GM18868 (cell line): ENCODE measurements around the gene ETV4.

Experiments
- ATAC-seq: cut with Tn5 transposase; IDR thresholded peaks from one replicate; pipeline ENCODE4 v1.9.1; 2021; ENCODE audit warnings: mild to moderate bottlenecking, moderate library complexity; ENCODE audit not compliant: unreplicated experiment

Gene ETV4

DNA sequence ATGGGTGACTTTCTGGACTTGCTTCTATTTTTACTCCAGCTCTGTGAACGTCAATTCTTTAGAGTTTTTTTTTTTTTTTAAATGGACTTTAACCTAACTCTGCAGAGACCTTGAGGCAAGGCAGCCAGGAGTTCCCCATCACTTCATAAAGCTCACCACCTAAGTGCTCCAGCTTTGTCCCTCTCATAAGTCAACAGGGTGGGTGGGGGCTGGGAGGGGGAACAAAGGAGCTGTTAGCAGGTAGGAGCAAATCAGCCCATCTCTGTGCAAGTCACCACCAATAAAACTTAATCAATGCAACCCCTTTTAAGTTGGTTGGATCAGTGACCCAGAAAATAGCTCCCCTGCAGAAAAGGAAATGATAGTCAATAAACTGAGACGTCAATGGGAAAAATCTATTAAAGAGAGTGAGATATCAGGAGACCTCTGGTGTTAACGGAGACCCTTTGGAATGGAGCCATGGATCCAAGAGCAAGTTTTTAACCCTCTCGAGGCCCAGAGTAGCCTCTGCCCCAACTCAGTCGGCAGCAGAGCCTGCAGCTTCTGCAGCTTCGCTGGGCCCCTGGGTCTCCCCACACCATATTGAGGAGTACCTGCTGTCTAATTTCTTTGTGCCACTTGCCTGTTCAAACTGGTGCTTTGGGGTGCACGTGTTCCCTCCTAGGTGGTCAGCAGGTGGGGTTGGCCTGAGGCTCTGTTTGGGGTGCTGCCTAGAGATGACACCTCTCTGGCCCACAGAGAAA lies 27.6 kb upstream of the ETV4 start:
- ATAC-seq = no peak

DNA sequence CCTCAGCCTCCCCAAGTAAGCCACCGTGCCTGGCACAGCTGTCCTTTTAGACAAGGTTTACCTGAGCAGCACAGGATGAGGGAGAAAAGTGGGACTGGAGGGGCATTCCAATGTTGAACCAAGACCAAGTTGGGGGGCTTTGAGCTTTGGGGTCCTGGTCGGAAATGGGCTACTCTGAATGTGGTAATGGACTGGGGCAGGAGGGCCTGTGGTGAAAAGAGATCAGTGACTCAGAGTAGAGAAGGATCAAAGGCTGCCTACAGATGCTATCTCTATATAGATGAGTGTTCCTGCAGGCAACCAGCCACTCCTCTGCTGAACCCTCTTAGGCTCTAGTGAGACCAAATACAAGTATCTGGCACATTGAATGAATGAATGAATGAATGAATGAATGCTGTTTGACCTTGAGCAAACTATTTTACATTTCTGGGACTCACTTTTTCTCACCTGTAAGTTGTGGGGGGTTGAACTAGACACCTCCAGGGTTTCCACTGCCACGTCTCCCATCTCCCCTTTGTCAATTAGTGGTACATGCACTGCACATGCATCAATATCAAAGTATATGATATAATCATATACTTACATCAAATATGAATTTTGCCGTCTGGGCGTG lies 26.3 kb upstream of the ETV4 start:
- no peak for ATAC-seq

DNA sequence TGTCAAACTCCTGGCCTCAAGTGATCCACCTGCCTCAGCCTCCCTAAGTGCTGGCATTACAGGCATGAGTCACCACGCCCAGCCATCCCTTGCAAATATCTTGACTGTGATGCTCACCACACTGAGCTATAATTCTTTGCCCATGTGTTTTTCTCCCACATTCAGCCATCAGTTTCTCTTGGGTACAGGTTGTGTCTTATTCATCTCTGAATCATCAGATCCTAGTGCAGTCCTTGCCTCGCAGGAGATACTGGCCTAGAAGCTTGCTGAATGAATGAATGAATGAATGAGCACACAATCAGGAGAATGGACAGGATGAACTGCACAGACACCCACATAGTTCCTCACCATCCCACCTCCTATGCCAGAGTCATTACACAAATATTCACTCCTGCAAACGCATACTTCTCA lies 24.4 kb upstream of the ETV4 start:
- no peak for ATAC-seq

DNA sequence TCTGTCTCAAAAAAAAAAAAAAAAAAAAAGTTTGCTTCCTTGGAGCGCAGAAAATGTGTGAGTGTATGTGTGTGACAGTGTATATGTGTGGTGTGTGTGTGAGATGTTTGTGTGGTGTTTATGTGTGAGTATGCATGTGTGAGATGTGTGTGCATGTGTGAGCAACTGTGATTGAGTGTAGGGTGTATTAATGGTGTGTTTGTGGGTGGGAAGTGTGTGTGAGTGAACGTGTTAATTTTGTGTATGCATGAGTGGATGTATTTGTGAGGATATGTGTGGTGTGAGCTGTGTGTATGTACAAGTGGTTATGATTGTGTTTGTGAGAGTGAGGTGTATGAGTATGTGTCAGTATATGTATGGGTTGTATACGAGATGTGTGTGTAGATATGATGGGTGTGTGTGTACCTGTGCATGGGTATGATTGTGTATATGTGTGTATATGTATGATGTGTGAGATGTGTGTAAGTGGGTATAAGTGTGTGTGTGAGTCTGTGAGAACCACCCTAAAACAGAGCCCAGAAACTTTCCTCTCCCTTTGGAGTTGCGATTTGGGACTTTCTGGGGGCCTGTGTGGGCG lies 22.5 kb upstream of the ETV4 start:
- no peak for ATAC-seq

DNA sequence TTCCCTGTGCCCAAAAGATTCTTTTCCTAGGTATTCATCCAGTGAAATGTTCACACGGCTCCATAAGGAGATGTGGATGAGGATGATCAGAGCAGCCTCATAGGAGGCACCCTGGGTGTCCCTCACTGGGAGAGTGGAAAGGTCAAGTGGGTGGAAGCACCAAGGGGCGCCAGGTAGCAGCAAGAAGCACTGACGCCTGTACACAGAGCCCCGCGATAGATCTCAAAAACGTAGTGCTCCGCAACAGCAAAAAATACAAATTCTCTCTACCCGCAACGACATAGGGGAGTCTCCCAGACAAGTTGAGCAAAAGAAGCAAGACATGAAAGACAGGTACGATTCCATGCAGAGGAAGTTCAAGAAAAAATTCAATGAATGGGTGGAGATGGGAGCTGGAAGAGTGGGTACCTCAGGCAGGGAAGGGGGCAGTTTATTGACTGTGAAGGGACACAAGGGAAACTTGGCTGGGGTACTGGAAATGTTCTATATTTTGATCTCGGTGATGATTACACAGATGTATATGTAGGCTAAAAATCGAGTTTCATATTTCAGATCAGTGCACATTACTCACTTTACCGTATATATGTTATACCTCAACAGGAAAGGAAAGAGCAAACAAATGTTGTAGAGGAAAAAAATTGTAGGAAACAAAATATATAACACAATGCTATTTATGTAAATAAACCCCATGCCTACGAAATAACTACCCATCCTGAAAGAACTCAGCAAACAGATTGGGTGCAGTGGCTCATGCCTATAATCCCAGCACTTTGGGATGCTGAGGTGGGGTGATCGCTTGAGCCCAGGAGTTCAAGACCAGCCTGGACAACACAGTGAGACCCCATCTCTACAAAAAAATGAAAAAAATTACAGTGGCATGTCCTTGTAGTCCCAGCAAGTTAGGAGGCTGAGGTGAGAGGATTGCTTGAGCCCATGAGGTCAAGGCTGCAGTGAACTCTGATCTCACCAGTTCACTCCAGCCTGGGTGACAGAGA lies 17.8 kb upstream of the ETV4 start:
- ATAC-seq = no peak

DNA sequence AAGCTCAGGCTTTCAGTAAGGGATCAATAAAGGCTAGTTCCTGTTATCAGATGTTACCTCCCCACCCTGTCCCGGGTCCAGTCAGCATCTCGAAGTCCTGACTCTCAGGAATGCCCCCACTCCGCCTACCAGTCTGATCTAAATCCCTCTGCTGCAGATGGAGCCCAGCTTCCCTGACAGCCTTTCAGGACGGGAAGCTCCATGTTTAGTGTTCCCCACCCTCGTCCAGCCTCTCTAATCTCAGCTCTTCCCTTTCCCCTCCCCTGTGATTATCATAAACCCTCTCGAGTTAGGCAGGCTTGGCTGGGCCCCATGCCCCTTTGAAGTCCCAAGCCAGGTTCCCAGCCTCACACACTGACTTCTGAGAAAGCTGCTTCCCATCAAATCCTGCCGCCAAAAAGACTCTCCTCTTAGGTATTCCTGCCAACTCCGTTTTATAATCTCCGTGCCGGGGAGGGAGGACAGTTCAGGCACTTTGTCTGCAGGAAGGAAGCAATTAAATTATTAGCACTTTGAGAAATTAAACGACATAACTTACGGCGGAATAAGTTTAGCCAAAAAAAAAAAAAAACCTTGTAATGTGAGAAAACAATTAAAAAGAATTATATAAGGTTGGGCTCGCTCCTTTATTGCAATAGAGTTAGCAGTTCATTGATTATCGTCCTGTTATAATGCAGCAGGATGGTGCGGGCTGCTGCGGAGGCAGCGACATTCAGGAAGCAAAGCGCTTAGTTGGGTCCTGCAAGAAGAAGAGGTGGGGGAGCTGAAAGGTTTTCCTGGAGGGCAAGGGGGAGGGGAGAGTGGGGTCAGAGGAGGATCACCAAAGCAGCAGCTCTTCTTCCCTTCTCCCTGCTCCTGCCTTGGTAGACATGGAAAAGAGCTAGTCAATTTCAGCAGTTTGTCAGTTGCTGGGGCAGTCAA lies 16.8 kb upstream of the ETV4 start:
- no peak for ATAC-seq

DNA sequence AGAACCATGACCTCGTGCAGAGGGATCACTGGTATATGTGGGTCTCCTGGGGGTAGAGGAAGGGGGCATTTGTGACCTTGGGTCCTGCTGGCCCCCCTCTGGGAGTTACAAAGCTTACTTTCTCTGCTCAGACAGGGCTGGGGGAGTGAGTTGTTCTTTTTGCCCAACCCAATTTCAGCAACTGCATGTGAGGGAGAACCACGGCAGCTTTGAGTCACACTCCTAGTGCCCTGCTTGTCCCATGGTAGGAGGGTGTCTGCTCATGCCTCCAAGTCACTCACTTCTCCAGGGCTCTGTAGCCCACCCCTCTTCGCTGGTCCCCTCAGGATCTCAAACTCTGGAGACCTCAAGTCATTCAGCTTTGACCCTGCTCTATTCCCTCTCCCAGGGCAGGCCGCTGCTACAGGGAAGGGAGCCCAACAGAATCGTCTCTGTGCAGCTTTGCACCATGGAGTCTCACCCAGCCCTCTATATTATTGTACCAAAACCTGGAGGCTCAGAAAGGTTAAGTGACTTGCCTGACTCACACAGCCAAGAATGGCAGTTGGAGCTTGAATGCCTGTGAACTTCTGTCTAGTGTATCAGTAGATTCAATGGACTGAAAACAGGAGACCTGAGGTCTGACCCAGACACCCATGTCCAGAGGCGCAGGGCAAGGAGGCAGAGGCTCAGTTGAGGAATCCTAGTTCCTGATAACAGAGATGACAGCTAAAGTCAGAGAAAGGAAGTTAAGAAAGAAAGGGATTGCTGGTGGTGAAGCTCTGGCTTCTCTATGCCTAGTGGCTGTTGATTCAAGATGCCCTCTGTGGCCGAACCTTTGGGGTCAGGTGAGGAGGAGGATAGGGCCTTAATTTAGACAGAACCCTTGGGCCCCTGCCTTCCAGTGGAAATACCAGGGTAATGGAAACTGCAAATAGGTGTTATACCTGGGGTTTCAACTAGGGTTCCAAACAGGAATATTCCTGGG lies 14.6 kb upstream of the ETV4 start:
- no peak for ATAC-seq

DNA sequence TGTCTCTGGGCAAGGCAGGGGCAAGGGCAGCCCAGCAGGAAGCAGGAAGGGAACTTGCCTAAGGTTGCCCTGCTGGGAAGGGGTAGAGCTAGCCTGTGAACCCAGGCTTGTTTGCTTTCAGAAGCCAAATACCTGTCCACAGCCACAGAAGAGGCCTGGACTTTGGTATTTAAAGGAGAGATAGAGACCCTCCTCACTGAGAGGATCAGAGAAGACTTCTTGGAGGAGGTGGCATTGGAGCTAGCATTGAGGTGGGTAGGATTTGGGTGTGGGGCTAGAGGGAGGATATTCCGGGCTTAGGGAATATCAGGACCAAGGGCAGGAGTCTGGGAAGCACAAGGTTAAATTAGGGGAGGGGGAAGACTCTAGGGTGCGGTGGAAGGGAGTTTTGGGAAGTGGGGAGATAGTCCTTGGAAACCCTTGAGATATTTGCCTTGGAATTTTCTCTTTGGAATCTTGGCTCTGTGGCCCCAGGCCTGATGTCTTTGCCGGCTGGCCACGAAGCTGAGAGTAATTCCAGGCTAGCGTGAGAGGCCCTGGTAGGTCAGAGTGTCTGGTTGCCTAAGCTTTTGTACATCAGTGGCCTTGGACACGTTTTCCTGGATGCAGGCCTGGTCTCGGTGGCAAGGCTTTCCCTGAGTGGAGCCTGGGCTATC lies 13.1 kb upstream of the ETV4 start:
- no peak for ATAC-seq

DNA sequence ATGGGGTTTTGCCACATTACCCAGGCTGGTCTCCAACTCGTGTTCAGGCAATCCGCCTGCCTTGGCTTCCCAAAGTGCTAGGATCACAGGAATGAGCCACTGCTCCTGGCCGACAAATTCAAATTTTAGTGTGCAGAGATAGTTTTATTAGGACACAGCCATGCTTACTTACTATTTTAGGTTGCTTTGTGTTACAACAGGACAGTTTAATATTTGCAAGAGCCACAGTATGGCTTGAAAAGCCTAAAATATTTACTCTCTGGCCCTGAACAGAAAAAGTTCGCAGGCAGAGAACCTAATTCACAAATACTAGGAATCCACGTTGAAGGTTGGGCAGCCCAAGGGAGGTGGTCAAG lies 12.6 kb upstream of the ETV4 start:
- ATAC-seq = no peak

DNA sequence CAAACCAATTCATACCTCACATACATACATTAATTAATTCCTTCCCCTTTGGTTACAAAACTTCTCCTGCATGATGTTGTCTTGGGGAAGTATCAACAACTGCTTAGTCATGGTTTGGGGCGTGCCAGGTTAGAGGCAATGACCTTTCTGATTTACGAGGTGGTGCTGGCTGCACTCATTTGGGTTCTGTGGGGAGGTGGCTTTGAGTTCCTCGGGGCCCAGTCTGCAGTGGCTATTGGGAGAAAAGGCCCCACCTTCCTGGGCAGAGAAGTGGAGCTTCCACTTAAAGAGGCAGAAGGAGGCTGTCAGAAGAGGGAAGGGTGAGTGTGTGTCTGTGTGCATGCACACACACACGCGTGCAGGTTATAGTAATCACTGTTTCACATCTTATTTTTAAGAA lies 10.2 kb upstream of the ETV4 start:
- no peak for ATAC-seq

DNA sequence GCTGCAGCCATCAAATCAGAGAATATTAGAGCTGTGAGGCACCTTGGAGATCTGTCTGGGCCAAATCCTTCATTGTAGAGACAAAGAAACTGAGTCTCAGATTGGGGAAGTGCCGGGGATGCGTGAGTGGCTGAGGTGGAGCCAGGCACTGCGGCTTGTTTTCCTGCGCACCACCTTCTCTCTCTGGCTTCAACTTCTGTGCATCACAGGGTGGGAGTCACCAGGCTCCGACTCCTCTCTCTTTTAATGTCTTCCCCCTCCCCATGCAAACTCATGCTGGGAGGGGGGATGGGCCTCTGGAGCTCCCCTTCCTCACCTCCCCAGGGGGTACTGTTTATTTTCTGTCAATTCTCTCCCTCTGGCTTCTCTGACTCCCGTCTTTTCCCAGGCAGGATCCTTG lies 8.7 kb upstream of the ETV4 start:
- no peak for ATAC-seq

DNA sequence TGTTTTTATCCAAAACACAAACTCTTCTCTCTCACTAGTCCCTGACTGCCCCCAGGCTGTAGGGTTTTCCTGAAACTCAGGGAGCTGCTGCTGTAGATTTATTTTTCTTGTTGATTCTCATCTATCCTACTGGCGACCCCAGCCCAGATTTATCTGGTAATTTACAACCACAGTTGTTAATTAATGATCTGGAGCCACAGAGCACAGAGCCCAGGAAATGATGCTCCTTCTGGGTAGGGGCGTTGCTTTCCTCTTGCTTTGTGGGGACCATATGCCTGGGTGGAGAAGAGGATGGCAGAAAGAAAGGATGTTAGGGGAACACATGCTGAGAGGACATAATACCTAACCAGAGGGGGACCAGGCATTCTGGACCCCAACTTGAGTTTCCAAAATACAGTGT lies 7.4 kb upstream of the ETV4 start:
- no peak for ATAC-seq

DNA sequence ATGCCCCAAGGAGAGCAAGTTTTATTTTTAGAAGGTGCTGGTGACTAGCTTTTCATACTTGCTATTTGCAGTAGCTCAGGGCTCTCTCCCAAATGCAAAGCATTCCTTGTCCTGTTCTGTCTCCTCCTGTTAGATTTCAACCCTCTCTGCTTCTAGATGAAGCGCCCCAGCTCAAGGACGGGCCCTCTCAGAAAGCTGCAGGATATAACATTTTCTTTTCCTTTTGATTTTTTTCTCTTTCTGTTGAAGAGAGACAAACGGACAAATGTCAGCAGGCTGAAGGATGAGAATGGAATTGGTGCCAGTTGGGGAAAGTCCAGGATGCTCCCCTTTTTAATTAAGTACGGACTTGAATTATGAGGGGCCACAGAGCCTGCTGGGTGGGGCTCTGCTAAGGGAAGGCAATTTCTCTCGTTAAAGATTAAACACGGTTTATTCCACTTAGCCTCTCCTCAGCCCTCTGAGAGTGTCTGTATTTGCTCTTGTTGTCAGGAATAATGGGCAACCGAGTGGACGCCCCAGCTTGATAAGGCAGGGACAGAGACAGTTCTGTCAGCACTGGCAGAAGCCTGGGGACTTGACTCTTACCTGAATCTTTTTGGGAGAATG lies 6.2 kb upstream of the ETV4 start:
- no peak for ATAC-seq

DNA sequence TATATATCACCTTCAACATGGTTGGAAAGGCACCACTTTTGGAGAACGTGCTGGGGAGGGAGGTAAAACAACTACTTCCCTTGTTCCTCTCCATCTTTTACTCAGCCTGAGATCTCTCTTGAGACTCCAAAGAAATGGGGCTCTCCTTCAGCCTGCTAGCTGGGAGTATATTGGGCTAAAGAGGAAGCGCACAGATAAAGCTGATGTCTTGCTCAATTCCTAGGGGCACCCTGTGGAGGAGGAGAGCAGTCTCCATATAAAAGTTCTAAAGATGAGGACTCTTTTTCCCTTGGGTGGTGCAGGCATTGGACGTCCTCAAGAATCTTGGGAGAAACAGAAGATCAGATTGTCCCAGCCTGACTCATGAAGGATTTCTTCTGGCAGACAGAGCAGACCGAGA lies 4.6 kb upstream of the ETV4 start:
- ATAC-seq = no peak

DNA sequence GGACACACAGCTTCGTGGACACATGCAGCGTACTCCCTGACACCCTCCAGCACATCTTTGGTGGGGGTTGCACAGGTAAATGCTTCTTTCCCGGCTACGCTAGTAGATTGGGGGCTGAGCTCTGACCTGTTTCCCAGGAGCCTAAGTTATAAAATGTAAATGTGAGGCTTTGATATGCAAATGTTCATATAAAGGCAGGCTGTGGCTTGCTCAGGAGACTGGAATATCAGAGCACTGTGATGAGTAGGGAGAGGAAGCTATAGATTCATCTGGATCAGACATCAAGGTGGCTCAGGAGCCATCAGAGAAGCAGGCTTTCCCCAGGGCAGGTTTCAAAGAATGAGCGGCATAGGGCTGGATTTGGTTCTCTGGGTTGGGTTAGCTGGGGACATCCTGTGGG lies 3.4 kb upstream of the ETV4 start:
- no peak for ATAC-seq

DNA sequence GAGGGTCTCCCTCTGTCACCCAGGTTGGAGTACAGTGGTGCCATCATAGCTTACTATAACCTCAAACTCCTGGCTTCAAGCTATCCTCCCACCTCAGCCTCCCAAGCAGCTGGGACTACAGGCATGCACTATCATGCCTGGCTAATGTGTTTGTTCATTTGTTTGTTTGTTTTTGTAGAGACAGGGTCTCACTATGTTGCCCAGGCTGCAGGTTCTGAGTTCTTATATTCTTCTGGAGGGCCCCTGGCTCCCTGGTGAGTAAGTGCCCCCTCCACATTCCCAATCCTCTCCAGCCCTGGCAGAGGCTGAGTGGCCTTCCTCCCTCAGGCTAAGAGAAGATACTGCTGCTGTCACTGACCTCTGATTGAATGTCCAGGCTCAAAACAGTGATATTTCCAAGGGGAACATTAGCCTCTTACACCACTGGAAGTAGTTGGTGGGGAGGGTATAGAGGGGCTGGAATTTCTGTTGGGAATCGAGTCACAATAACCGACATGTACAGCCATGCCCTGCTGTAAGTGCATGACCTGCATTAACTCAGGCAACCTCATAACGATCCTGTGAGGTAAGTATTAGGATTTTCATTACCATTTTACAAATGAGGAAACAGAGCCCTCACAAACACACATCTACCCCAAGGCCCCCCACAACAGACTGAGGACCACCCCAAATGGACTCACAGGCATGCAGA lies 2.7 kb upstream of the ETV4 start:
- no peak for ATAC-seq

DNA sequence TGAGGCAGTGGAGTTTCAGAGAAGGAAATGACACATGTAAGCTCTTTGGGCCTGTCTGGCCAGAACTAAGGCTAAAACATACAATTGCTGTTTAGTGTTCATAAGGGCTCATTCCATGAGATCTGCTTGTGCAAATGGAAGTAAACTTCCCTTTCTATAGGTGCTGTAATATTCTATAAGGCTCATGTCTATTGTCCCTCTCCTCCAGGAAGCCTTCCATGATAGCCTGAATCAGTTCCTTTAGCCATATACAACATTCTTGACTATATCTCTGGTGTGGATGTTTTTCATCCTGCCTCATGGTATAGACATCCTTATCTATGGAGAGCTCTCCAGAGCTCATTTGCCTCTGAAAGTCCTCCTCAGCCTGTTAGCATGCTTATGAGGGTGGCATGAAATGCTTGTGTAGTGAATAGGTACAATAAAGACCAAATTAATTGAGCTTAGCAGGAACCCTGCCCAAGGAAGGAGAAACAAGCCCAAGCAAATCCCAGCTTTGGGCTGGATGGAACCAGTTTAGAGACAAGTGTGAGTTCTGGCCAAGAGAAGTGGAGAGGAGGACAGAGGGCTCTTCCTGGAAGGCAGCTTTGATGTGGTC lies 1.6 kb upstream of the ETV4 start:
- no peak for ATAC-seq
